ENCODE results near the gene SPC25. TPM values are rescaled to one million over a fixed set of nuclear protein-coding genes. Genes with fewer than 3 reads are reported as not detected.

SPC25 gene
- total RNA-seq, 1 donor from 2014 or later: 9.1 TPM

GRCh38 chr2:168897449-168897848 is 7.2 kb upstream of the SPC25 start:
- TF ChIP-seq CTCF (IDR thresholded peaks at IDR 0.05; ENCODE audit: unreplicated experiment): no peak
- DNase-seq (ENCODE audit: low spot score in 2 of 2, unreplicated experiment in 2 of 2): no peak
- H3K36me3 Mint-ChIP-seq: no peaks in the 10 kb centered on the region
- H3K27me3 Mint-ChIP-seq (ENCODE audit: low read depth): peaks cover 11% of the 10 kb centered on the region
- H3K4me3 Mint-ChIP-seq: no peak overlapping the region
- no peak overlapping the region for H3K27ac Mint-ChIP-seq
- H3K9me3 Mint-ChIP-seq: no peaks in the 10 kb centered on the region
- no peaks in the 10 kb centered on the region for H3K4me1 Mint-ChIP-seq

GRCh38 chr2:168896783-168897182 is 6.6 kb upstream of the SPC25 start:
- no peak for DNase-seq (ENCODE audit: low spot score in 2 of 2, unreplicated experiment in 2 of 2)
- Mint-ChIP-seq H3K27ac (no peak overlapping the region), H3K36me3 (no peaks in the 10 kb centered on the region), H3K27me3 (ENCODE audit: low read depth) (peaks cover 16% of the 10 kb centered on the region), H3K4me3 (no peak overlapping the region), H3K9me3 (no peaks in the 10 kb centered on the region), H3K4me1 (no peaks in the 10 kb centered on the region)
- TF ChIP-seq CTCF (IDR thresholded peaks at IDR 0.05; ENCODE audit: unreplicated experiment): no peak

GRCh38 chr2:168895771-168896170 is 5.5 kb upstream of the SPC25 start:
- no peak for TF ChIP-seq CTCF (IDR thresholded peaks at IDR 0.05; ENCODE audit: unreplicated experiment)
- Mint-ChIP-seq H3K4me3 (no peak overlapping the region), H3K4me1 (peaks cover 1% of the 10 kb centered on the region), H3K27me3 (ENCODE audit: low read depth) (peaks cover 14% of the 10 kb centered on the region), H3K36me3 (no peaks in the 10 kb centered on the region), H3K9me3 (no peaks in the 10 kb centered on the region), H3K27ac (no peak overlapping the region)
- DNase-seq (ENCODE audit: low spot score in 2 of 2, unreplicated experiment in 2 of 2): no peak

GRCh38 chr2:168894720-168895119 is 4.5 kb upstream of the SPC25 start:
- DNase-seq (ENCODE audit: low spot score in 2 of 2, unreplicated experiment in 2 of 2): no peak
- TF ChIP-seq CTCF (IDR thresholded peaks at IDR 0.05; ENCODE audit: unreplicated experiment): no peak
- Mint-ChIP-seq H3K4me1 (peaks cover 10% of the 10 kb centered on the region), H3K36me3 (no peaks in the 10 kb centered on the region), H3K27me3 (ENCODE audit: low read depth) (peaks cover 10% of the 10 kb centered on the region), H3K4me3 (no peak overlapping the region), H3K9me3 (no peaks in the 10 kb centered on the region), H3K27ac (no peak overlapping the region)

GRCh38 chr2:168894101-168894500 is 3.9 kb upstream of the SPC25 start:
- no peak overlapping the region for H3K27ac Mint-ChIP-seq
- H3K36me3 Mint-ChIP-seq: no peaks in the 10 kb centered on the region
- H3K4me1 Mint-ChIP-seq: peaks cover 16% of the 10 kb centered on the region
- no peak for TF ChIP-seq CTCF (IDR thresholded peaks at IDR 0.05; ENCODE audit: unreplicated experiment)
- no peak for DNase-seq (ENCODE audit: low spot score in 2 of 2, unreplicated experiment in 2 of 2)
- no peak overlapping the region for H3K4me3 Mint-ChIP-seq
- H3K27me3 Mint-ChIP-seq (ENCODE audit: low read depth): peaks cover 10% of the 10 kb centered on the region
- no peaks in the 10 kb centered on the region for H3K9me3 Mint-ChIP-seq

- DNase-seq (ENCODE audit: low spot score in 2 of 2, unreplicated experiment in 2 of 2): no peak
- no peak for TF ChIP-seq CTCF (IDR thresholded peaks at IDR 0.05; ENCODE audit: unreplicated experiment)
- Mint-ChIP-seq H3K36me3 (peaks cover 5% of the 10 kb centered on the region), H3K27me3 (ENCODE audit: low read depth) (peaks cover 10% of the 10 kb centered on the region), H3K4me3 (no peak overlapping the region), H3K9me3 (no peaks in the 10 kb centered on the region), H3K27ac (no peak overlapping the region), H3K4me1 (peaks cover 17% of the 10 kb centered on the region)
These were observed 2.1 kb upstream of the SPC25 start for GRCh38 chr2:168892327-168892726.
